GM21526 (cell line): ENCODE results near the gene SPATA4.
"Not testable (repeated sequence)": the region's sequence is repeated elsewhere in the genome, so short reads cannot be mapped to it uniquely, and the experiment has no call there.

Experiments
- ATAC-seq: cut with Tn5 transposase; IDR thresholded peaks from one replicate; pipeline ENCODE4 v1.9.1; 2021; ENCODE audit warnings: moderate library complexity; ENCODE audit not compliant: unreplicated experiment, low FRiP score

Gene SPATA4

GRCh38 chr4:176195184-176195978 is at the start of gene SPATA4:
Gene SPATA4, minus strand, starts transcription at chr4:176195585. Its CDS starts 23 bp downstream, at chr4:176195562.
- ATAC-seq = peak; percentile 99

- ATAC-seq = no peak
These were observed 47.5 kb upstream of the SPATA4 start for GRCh38 chr4:176242764-176243347.

GRCh38 chr4:176241703-176242102 is 46.3 kb upstream of the SPATA4 start:
- no peak for ATAC-seq

- ATAC-seq = no peak
These were observed 43.4 kb upstream of the SPATA4 start for GRCh38 chr4:176238826-176239225.

- no peak for ATAC-seq
These were observed 42.8 kb upstream of the SPATA4 start for GRCh38 chr4:176238157-176238610.

- no peak for ATAC-seq
These were observed 41.6 kb upstream of the SPATA4 start for GRCh38 chr4:176236946-176237345.

GRCh38 chr4:176230836-176231235 is 35.5 kb upstream of the SPATA4 start:
- no peak for ATAC-seq

- no peak for ATAC-seq
These were observed 34.3 kb upstream of the SPATA4 start for GRCh38 chr4:176229645-176230044.

- ATAC-seq = no peak
These were observed 31.4 kb upstream of the SPATA4 start for GRCh38 chr4:176226736-176227135.

GRCh38 chr4:176223561-176223960 is 28.2 kb upstream of the SPATA4 start:
- no peak for ATAC-seq

GRCh38 chr4:176222149-176222548 is 26.8 kb upstream of the SPATA4 start:
- ATAC-seq = no peak

GRCh38 chr4:176217510-176217909 is 22.1 kb upstream of the SPATA4 start:
- no peak for ATAC-seq

- not testable (repeated sequence) for ATAC-seq
These were observed 17.0 kb upstream of the SPATA4 start for GRCh38 chr4:176212351-176212750.

- ATAC-seq = no peak
These were observed 15.4 kb upstream of the SPATA4 start for GRCh38 chr4:176210579-176211296.

- no peak for ATAC-seq
These were observed 14.7 kb upstream of the SPATA4 start for GRCh38 chr4:176210101-176210500.

GRCh38 chr4:176209535-176209934 is 14.2 kb upstream of the SPATA4 start:
- no peak for ATAC-seq

GRCh38 chr4:176207839-176208238 is 12.5 kb upstream of the SPATA4 start:
- ATAC-seq = no peak

- ATAC-seq = no peak
These were observed 9.9 kb upstream of the SPATA4 start for GRCh38 chr4:176205299-176205698.

GRCh38 chr4:176198316-176198903 is 3.0 kb upstream of the SPATA4 start:
- ATAC-seq = no peak

- no peak for ATAC-seq
These were observed 1.4 kb downstream of the SPATA4 start for GRCh38 chr4:176193938-176194337.

GRCh38 chr4:176193126-176193525 is 2.3 kb downstream of the SPATA4 start:
- ATAC-seq = no peak
